Neuronal stem cell (in vitro differentiated cells): ENCODE results near the gene PCDH8.

Experiments
- DNase-seq: peaks from one replicate; pipeline ENCODE4 v3.0.0-alpha.2; 2013; ENCODE audit warnings: low spot score
- H2AFZ ChIP-seq: one replicate; pipeline ENCODE4 v1.6.1; 2013; ENCODE audit warnings: mild to moderate bottlenecking, low read length, inconsistent platforms
- H2AK5ac ChIP-seq: 2 replicates; pipeline ENCODE4 v1.6.1; 2013; ENCODE audit warnings: low read depth, mild to moderate bottlenecking, inconsistent platforms, low read length, moderate library complexity, mixed read lengths
- H2BK120ac ChIP-seq: 2 replicates; pipeline ENCODE4 v1.6.1; 2013; ENCODE audit warnings: low read depth, mild to moderate bottlenecking, inconsistent platforms, low read length, moderate library complexity, mixed read lengths
- H2BK12ac ChIP-seq: one replicate; pipeline ENCODE4 v1.6.1; 2013; ENCODE audit warnings: low read length, inconsistent platforms
- H2BK15ac ChIP-seq: 2 replicates; pipeline ENCODE4 v1.6.1; 2013; ENCODE audit warnings: mild to moderate bottlenecking, low read length, inconsistent platforms, mixed read lengths
- H2BK5ac ChIP-seq: one replicate; pipeline ENCODE4 v1.6.1; 2013; ENCODE audit warnings: inconsistent platforms, mild to moderate bottlenecking, low read length, moderate library complexity
- H3K14ac ChIP-seq: one replicate; pipeline ENCODE4 v1.6.1; 2013; ENCODE audit warnings: low read length, inconsistent platforms
- H3K18ac ChIP-seq: 2 replicates; pipeline ENCODE4 v1.6.1; 2013; ENCODE audit warnings: low read length, inconsistent platforms
- H3K23ac ChIP-seq: 2 replicates; pipeline ENCODE4 v1.6.1; 2013; ENCODE audit warnings: low read depth, mild to moderate bottlenecking, mixed read lengths, low read length, inconsistent platforms; ENCODE audit not compliant: poor library complexity
- H3K27ac ChIP-seq: replicated peaks from 3 replicates; pipeline ENCODE4 v1.5.1; 2013; ENCODE audit warnings: low read length, inconsistent platforms
- H3K27me3 ChIP-seq, 3 experiments: 2 replicates each; pipeline ENCODE4 v1.6.1; 2013; ENCODE audit warnings: low read length in 3 of 3, mild to moderate bottlenecking in 2 of 3, inconsistent platforms in 1 of 3, low read depth in 1 of 3, mixed read lengths in 1 of 3, moderate library complexity in 1 of 3; ENCODE audit not compliant: control insufficient read depth in 3 of 3, insufficient read depth in 3 of 3
- H3K36me3 ChIP-seq, 2 donors: replicated peaks in 1 of 2; 2 replicates each; pipeline ENCODE4 v1.6.1; 2013; ENCODE audit warnings: low read length in 2 of 2; ENCODE audit not compliant: control insufficient read depth in 2 of 2, insufficient read depth in 2 of 2
- H3K4ac ChIP-seq: 2 replicates; pipeline ENCODE4 v1.6.1; 2013; ENCODE audit warnings: inconsistent platforms, mild to moderate bottlenecking, low read length, moderate library complexity
- H3K4me1 ChIP-seq, 2 donors: 1 replicate in 1 of 2; 2 replicates in 1 of 2; pipeline ENCODE4 v1.6.1; 2013; ENCODE audit warnings: low read length in 2 of 2, low read depth in 1 of 2; ENCODE audit not compliant: control insufficient read depth in 2 of 2, insufficient read depth in 1 of 2
- H3K4me2 ChIP-seq: one replicate; pipeline ENCODE4 v1.6.1; 2013; ENCODE audit warnings: mild to moderate bottlenecking, low read length, inconsistent platforms; ENCODE audit not compliant: insufficient read depth, poor library complexity, severe bottlenecking
- H3K4me3 ChIP-seq, 2 donors: 2 replicates each; pipeline ENCODE4 v1.5.1; 2013; ENCODE audit warnings: low read length in 2 of 2, mild to moderate bottlenecking in 2 of 2, inconsistent platforms in 1 of 2, moderate library complexity in 1 of 2
- H3K79me1 ChIP-seq: one replicate; pipeline ENCODE4 v1.6.1; 2013; ENCODE audit warnings: low read depth, mild to moderate bottlenecking, inconsistent platforms, low read length, moderate library complexity
- H3K9ac ChIP-seq: one replicate; pipeline ENCODE4 v1.6.1; 2013; ENCODE audit warnings: mild to moderate bottlenecking, low read depth, low read length, inconsistent platforms; ENCODE audit not compliant: poor library complexity
- H3K9me3 ChIP-seq, 2 donors: replicated peaks in 1 of 2; 2 replicates each; pipeline versions ENCODE3 to v1.6.1; 2013; ENCODE audit warnings: low read length in 2 of 2, mild to moderate bottlenecking in 2 of 2, inconsistent platforms in 1 of 2, low read depth in 1 of 2, mixed read lengths in 1 of 2, moderate library complexity in 1 of 2; ENCODE audit not compliant: control insufficient read depth in 2 of 2, insufficient read depth in 1 of 2
- H4K8ac ChIP-seq: one replicate; pipeline ENCODE4 v1.6.1; 2013; ENCODE audit warnings: low read depth, mild to moderate bottlenecking, inconsistent platforms, low read length, moderate library complexity
- H4K91ac ChIP-seq: one replicate; pipeline ENCODE4 v1.6.1; 2013; ENCODE audit warnings: low read length, low read depth, mild to moderate bottlenecking, inconsistent platforms; ENCODE audit not compliant: poor library complexity
- WGBS, 2 donors: extraction: QIAGEN DNeasy Blood & Tissue Kit; methylation state at CpG; one replicate each; pipeline ENCODE4 v1.1.7; 2013; ENCODE audit warnings: missing lambda C conversion rate in 2 of 2, mixed read lengths in 1 of 2; ENCODE audit not compliant: insufficient read length in 2 of 2, insufficient replicate concordance in 1 of 2; ENCODE audit errors: extremely low coverage in 2 of 2; 5-methylcytosine and 5-hydroxymethylcytosine counted together

PCDH8 gene

GRCh38 chr13:52833296-52833875 lies 15.1 kb downstream of the PCDH8 start:
- no peak overlapping the region for H4K91ac ChIP-seq
- no peak overlapping the region for H3K4me3 ChIP-seq
- H3K9me3 ChIP-seq: no peaks in the 10 kb centered on the region
- no peak overlapping the region for H3K23ac ChIP-seq
- H2BK15ac ChIP-seq: no peak overlapping the region
- H3K14ac ChIP-seq: no peak overlapping the region
- H3K4ac ChIP-seq: no peak overlapping the region
- H3K9ac ChIP-seq: no peak overlapping the region
- H3K18ac ChIP-seq: peak overlapping the region; percentile 15
- H2AFZ ChIP-seq: peak overlapping the region; percentile 90
- H2BK12ac ChIP-seq: no peak overlapping the region
- no peaks in the 10 kb centered on the region for H3K36me3 ChIP-seq
- no peaks in the 10 kb centered on the region for H3K27me3 ChIP-seq
- H3K4me2 ChIP-seq: no peak overlapping the region
- H3K27ac ChIP-seq: peak overlapping the region; percentile 76
- peaks cover 7 to 20% of the 10 kb centered on the region in 2 donors for H3K4me1 ChIP-seq
- no CpG with 5 or more reads among the region's 7 CpGs for WGBS, 2 donors
- peak; percentile 63 for DNase-seq
- no peaks in the 10 kb centered on the region for H3K79me1 ChIP-seq
- H2AK5ac ChIP-seq: no peak overlapping the region
- no peak overlapping the region for H4K8ac ChIP-seq
- H2BK120ac ChIP-seq: no peak overlapping the region
- no peak overlapping the region for H2BK5ac ChIP-seq

GRCh38 chr13:52832313-52832712 lies 16.1 kb downstream of the PCDH8 start:
- H3K4me2 ChIP-seq: no peak overlapping the region

GRCh38 chr13:52830946-52831345 lies 17.5 kb downstream of the PCDH8 start:
- no peak overlapping the region for H2BK12ac ChIP-seq
- no peaks in the 10 kb centered on the region for H3K36me3 ChIP-seq
- no peak overlapping the region for H3K27ac ChIP-seq
- no peak overlapping the region for H2BK5ac ChIP-seq
- no peaks in the 10 kb centered on the region for H3K9me3 ChIP-seq
- peaks cover 7 to 20% of the 10 kb centered on the region in 2 donors for H3K4me1 ChIP-seq
- no peak overlapping the region for H3K9ac ChIP-seq
- H3K4me2 ChIP-seq: no peak overlapping the region
- H3K27me3 ChIP-seq: no peaks in the 10 kb centered on the region
- peak overlapping the region; percentile 53 for H3K18ac ChIP-seq
- H3K23ac ChIP-seq: no peak overlapping the region
- no peak overlapping the region for H3K4ac ChIP-seq
- no peak overlapping the region for H3K14ac ChIP-seq
- no peak overlapping the region for H4K8ac ChIP-seq
- no peaks in the 10 kb centered on the region for H3K79me1 ChIP-seq
- no peak overlapping the region for H3K4me3 ChIP-seq
- no peak for DNase-seq
- H2AK5ac ChIP-seq: no peak overlapping the region
- no peak overlapping the region for H4K91ac ChIP-seq
- H2BK120ac ChIP-seq: no peak overlapping the region
- no peak overlapping the region for H2AFZ ChIP-seq
- no CpG with 5 or more reads among the region's 2 CpGs for WGBS, 2 donors
- no peak overlapping the region for H2BK15ac ChIP-seq

More at GRCh38 chr13:52832313-52832712, 16.1 kb downstream of the PCDH8 start:
- Histone ChIP-seq H3K4ac (no peak overlapping the region), H2AFZ (no peak overlapping the region), H3K9ac (no peak overlapping the region), H3K18ac (no peak overlapping the region), H3K36me3 (no peaks in the 10 kb centered on the region), H3K4me3 (no peak overlapping the region), H3K23ac (no peak overlapping the region), H3K27me3 (no peaks in the 10 kb centered on the region), H3K9me3 (no peaks in the 10 kb centered on the region), H2BK120ac (no peak overlapping the region), H4K8ac (no peak overlapping the region), H2BK5ac (no peak overlapping the region), H3K27ac (no peak overlapping the region), H3K79me1 (no peaks in the 10 kb centered on the region), H3K14ac (no peak overlapping the region), H2BK15ac (no peak overlapping the region), H2AK5ac (no peak overlapping the region), H3K4me1 (peaks cover 7 to 20% of the 10 kb centered on the region in 2 donors), H4K91ac (no peak overlapping the region), H2BK12ac (no peak overlapping the region)
- no peak for DNase-seq
- WGBS, 2 donors: no CpG with 5 or more reads among the region's 5 CpGs

GRCh38 chr13:52827839-52828238 lies 20.6 kb downstream of the PCDH8 start:
- no peak overlapping the region for H3K4me2 ChIP-seq
- H3K4me3 ChIP-seq: no peak overlapping the region
- H3K4ac ChIP-seq: no peak overlapping the region
- H3K23ac ChIP-seq: peak overlapping the region; percentile 75
- H3K9ac ChIP-seq: no peak overlapping the region
- H3K79me1 ChIP-seq: no peaks in the 10 kb centered on the region
- no CpG with 5 or more reads among the region's 7 CpGs for WGBS, 2 donors
- H2AK5ac ChIP-seq: no peak overlapping the region
- no peak overlapping the region for H3K14ac ChIP-seq
- H4K91ac ChIP-seq: no peak overlapping the region
- H4K8ac ChIP-seq: no peak overlapping the region
- peaks cover 0 to 4% (median 0%) of the 10 kb centered on the region in 3 experiments for H3K27me3 ChIP-seq
- H2BK12ac ChIP-seq: no peak overlapping the region
- H2AFZ ChIP-seq: no peak overlapping the region
- peaks cover 0 to 4% of the 10 kb centered on the region in 2 donors for H3K4me1 ChIP-seq
- H3K36me3 ChIP-seq: no peaks in the 10 kb centered on the region
- no peak overlapping the region for H2BK5ac ChIP-seq
- H3K18ac ChIP-seq: peak overlapping the region; percentile 53
- no peak overlapping the region for H3K27ac ChIP-seq
- H2BK120ac ChIP-seq: no peak overlapping the region
- H3K9me3 ChIP-seq: peaks cover 0 to 2% of the 10 kb centered on the region in 2 donors
- no peak for DNase-seq
- peak overlapping the region; percentile 27 for H2BK15ac ChIP-seq
